B cell (primary cell): ENCODE results near the gene CDC42SE2.

Experiments used
- EZH2 ChIP-seq: IDR thresholded peaks from 2 replicates; pipeline ENCODE4 v1.6.1; 2012; ENCODE audit warnings: borderline replicate concordance, low read depth, mild to moderate bottlenecking, moderate library complexity, low read length; ENCODE audit not compliant: insufficient read depth, poor library complexity, severe bottlenecking
- TF ChIP-seq, protein P1 (sequence below): fragments of 200-600 bp; IDR thresholded peaks from one replicate; pipeline ENCODE4 v1.8.0; 2022; ENCODE audit warnings: antibody characterized with exemption, mild to moderate bottlenecking

DNA sequence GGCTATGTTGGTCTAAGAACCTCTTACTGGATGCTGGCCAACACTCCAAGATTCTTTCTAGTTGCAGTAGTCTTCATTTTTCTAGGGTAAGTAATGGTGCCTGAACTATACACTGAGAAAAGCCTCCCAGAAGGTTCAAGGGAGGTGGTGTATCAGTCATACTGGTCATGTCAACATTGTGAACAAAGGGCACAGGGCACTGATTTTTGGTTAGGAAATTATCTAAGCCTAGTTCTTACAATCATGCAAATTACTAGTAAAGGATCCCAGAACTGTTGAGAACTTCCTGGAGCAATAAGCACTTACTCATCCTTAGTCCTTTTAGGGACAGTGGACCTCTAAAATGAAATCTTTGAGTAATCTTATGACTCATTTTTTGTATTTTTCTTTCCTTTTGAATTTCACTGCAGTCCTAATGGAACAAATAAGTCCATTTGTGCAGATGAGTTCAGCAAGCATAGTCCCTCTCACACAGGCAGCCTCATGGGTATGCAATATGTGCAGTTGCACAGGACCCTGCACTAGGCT, 21.1 kb upstream of the CDC42SE2 start:
- TF ChIP-seq, protein P1, sequence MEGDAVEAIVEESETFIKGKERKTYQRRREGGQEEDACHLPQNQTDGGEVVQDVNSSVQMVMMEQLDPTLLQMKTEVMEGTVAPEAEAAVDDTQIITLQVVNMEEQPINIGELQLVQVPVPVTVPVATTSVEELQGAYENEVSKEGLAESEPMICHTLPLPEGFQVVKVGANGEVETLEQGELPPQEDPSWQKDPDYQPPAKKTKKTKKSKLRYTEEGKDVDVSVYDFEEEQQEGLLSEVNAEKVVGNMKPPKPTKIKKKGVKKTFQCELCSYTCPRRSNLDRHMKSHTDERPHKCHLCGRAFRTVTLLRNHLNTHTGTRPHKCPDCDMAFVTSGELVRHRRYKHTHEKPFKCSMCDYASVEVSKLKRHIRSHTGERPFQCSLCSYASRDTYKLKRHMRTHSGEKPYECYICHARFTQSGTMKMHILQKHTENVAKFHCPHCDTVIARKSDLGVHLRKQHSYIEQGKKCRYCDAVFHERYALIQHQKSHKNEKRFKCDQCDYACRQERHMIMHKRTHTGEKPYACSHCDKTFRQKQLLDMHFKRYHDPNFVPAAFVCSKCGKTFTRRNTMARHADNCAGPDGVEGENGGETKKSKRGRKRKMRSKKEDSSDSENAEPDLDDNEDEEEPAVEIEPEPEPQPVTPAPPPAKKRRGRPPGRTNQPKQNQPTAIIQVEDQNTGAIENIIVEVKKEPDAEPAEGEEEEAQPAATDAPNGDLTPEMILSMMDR = no peak
- no peak for TF ChIP-seq EZH2
